Limb (tissue), 2 donors: ENCODE data around the gene TEDC2.
"Not testable (repeated sequence)": the region's sequence is repeated elsewhere in the genome, so short reads cannot be mapped to it uniquely, and the experiment has no call there.

Source experiments
- DNase-seq, 2 donors: peaks; one replicate each; pipeline ENCODE4 v3.0.0-alpha.2; 2016; ENCODE audit errors: extremely low spot score in 2 of 2

The TEDC2 gene

GRCh38 chr16:2476345-2476720 is 16.4 kb downstream of the TEDC2 start:
- DNase-seq = no peak

- no peak for DNase-seq
Observed at GRCh38 chr16:2476741-2477140, 16.8 kb downstream of the TEDC2 start.

- DNase-seq = no peak
Observed at GRCh38 chr16:2477327-2477726, 17.4 kb downstream of the TEDC2 start.

GRCh38 chr16:2478279-2478678 is 18.4 kb downstream of the TEDC2 start:
- no peak for DNase-seq

- DNase-seq = not testable (repeated sequence)
Observed at GRCh38 chr16:2479996-2480395, 20.1 kb downstream of the TEDC2 start.

GRCh38 chr16:2480948-2481347 is 21.0 kb downstream of the TEDC2 start:
- no peak for DNase-seq

GRCh38 chr16:2481676-2482075 is 21.8 kb downstream of the TEDC2 start:
- DNase-seq = no peak

- DNase-seq = no peak
Observed at GRCh38 chr16:2482249-2482648, 22.3 kb downstream of the TEDC2 start.

- DNase-seq = peak in 1 of 2 donors; percentile 56
Observed at GRCh38 chr16:2482708-2483534, 23.0 kb downstream of the TEDC2 start.

- no peak for DNase-seq
Observed at GRCh38 chr16:2483939-2484897, 24.3 kb downstream of the TEDC2 start.

GRCh38 chr16:2484898-2485508 is 25.1 kb downstream of the TEDC2 start:
- no peak for DNase-seq

- no peak for DNase-seq
Observed at GRCh38 chr16:2485811-2486507, 26.1 kb downstream of the TEDC2 start.

GRCh38 chr16:2486645-2487516 is 27.0 kb downstream of the TEDC2 start:
- DNase-seq = no peak

- DNase-seq = no peak
Observed at GRCh38 chr16:2487517-2487842, 27.6 kb downstream of the TEDC2 start.

- DNase-seq = no peak
Observed at GRCh38 chr16:2487903-2488531, 28.1 kb downstream of the TEDC2 start.

GRCh38 chr16:2489581-2489980 is 29.7 kb downstream of the TEDC2 start:
- no peak for DNase-seq

- DNase-seq = no peak
Observed at GRCh38 chr16:2490190-2491105, 30.5 kb downstream of the TEDC2 start.

GRCh38 chr16:2492292-2492691 is 32.4 kb downstream of the TEDC2 start:
- DNase-seq = no peak

- no peak for DNase-seq
Observed at GRCh38 chr16:2493605-2494004, 33.7 kb downstream of the TEDC2 start.
